PC-3 (cell line): Measurements from ENCODE around the gene PHF8. TPM values are rescaled to one million over a fixed set of nuclear protein-coding genes. Genes with fewer than 3 reads are reported as not detected.

ENCODE experiments used
- ATAC-seq: fragments of 200-7000 bp; cut with Tn5 transposase; 2 replicates; pipeline ENCODE4 v1.9.1; 2020; ENCODE audit warnings: mild to moderate bottlenecking, moderate library complexity
- BruUV-seq: library from RNA; stranded (reverse); fragments of 400-500 nt; replicated peaks from 2 replicates; lab custom pipeline; 2021; lab: Mats Ljungman, UMichigan
- CTCF ChIA-PET: fragments of 300-600 bp; sonication (Branson Sonifier 250); formaldehyde crosslinking; loops from one replicate; lab custom pipeline; 2022; ENCODE audit warnings: antibody characterized with exemption; lab: Charles Lee
- POLR2A ChIA-PET: fragments of 300-600 bp; sonication (Branson Sonifier 250); formaldehyde crosslinking; loops from one replicate; lab custom pipeline; 2022; ENCODE audit warnings: antibody characterized with exemption; ENCODE audit not compliant: unreplicated experiment; lab: Charles Lee
- DNase-seq: peaks from one replicate; pipeline ENCODE4 v3.0.0-alpha.2; 2015
- H2AFZ ChIP-seq: fragments of 300-600 bp; sonication (generic); 2 replicates; pipeline ENCODE4 v1.6.0; 2016; ENCODE audit warnings: antibody characterized with exemption, low read length
- H3F3A ChIP-seq: fragments of 300-600 bp; sonication (generic); one replicate; pipeline ENCODE4 v1.6.0; 2017; ENCODE audit warnings: antibody characterized with exemption, low read length, control low read depth, mild to moderate bottlenecking; ENCODE audit not compliant: unreplicated experiment
- H3K27ac ChIP-seq: fragments of 300-600 bp; sonication (generic); 2 replicates; pipeline ENCODE4 v1.5.1; 2016; ENCODE audit warnings: mild to moderate bottlenecking, low read length
- H3K27me3 ChIP-seq: fragments of 300-600 bp; sonication (generic); 2 replicates; pipeline ENCODE4 v1.6.1; 2016; ENCODE audit warnings: low read length, mixed read lengths
- H3K36me3 ChIP-seq: fragments of 300-600 bp; sonication (generic); 2 replicates; pipeline ENCODE4 v1.6.1; 2016; ENCODE audit warnings: low read depth, mixed run types, low read length, mixed read lengths
- H3K4me1 ChIP-seq: fragments of 300-600 bp; sonication (generic); 2 replicates; pipeline ENCODE4 v1.5.1; 2016; ENCODE audit warnings: low read length; ENCODE audit not compliant: insufficient read depth
- H3K4me2 ChIP-seq: fragments of 300-600 bp; sonication (generic); 2 replicates; pipeline ENCODE4 v1.6.0; 2016; ENCODE audit warnings: low read length
- H3K4me3 ChIP-seq: fragments of 300-600 bp; sonication (generic); 2 replicates; pipeline ENCODE4 v1.5.1; 2016; ENCODE audit warnings: mild to moderate bottlenecking, low read length, mixed read lengths
- H3K79me2 ChIP-seq: fragments of 300-600 bp; sonication (generic); 2 replicates; pipeline ENCODE4 v1.6.1; 2017; ENCODE audit warnings: low read length, mixed read lengths
- H3K9ac ChIP-seq: fragments of 300-600 bp; sonication (generic); 2 replicates; pipeline ENCODE4 v1.6.0; 2016; ENCODE audit warnings: mild to moderate bottlenecking, low read length
- H3K9me2 ChIP-seq: fragments of 300-600 bp; sonication (generic); replicated peaks from 2 replicates; pipeline ENCODE4 v1.6.1; 2016; ENCODE audit warnings: mixed run types, low read length, mixed read lengths
- H3K9me3 ChIP-seq: fragments of 300-600 bp; sonication (generic); 2 replicates; pipeline ENCODE4 v1.6.1; 2016; ENCODE audit warnings: low read length, mixed read lengths
- H4K20me1 ChIP-seq: fragments of 300-600 bp; sonication (generic); 2 replicates; pipeline ENCODE4 v1.6.1; 2016; ENCODE audit warnings: low read length, mixed read lengths
- CTCF ChIP-seq: fragments of 300-600 bp; sonication (generic); conservative IDR thresholded peaks from 2 replicates; pipeline ENCODE4 v1.5.1; 2017; ENCODE audit warnings: antibody characterized with exemption, low read depth, mild to moderate bottlenecking, low read length
- EZH2 ChIP-seq: fragments of 300-600 bp; sonication (generic); IDR thresholded peaks from one replicate; pipeline ENCODE4 v1.6.1; 2017; ENCODE audit warnings: antibody characterized with exemption, mild to moderate bottlenecking, low read length; ENCODE audit not compliant: unreplicated experiment
- EZH2phosphoT487 ChIP-seq: fragments of 300-600 bp; sonication (generic); IDR thresholded peaks from 2 replicates; pipeline ENCODE4 v1.6.1; 2018; ENCODE audit warnings: mild to moderate bottlenecking, antibody characterized with exemption, low read length, borderline replicate concordance
- intact Hi-C: fragments of 100-400 bp; cut with micrococcal nuclease; formaldehyde crosslinking; loops from 2 replicates; pipeline ENCODE4 v1.9.0; 2023
- total RNA-seq: library from RNA; depleted of rRNA; stranded (reverse); fragments of >200 nt; gene quantifications from 2 replicates; pipeline ENCODE4 v1.2.3, GENCODE V29; 2014

The PHF8 gene
- total RNA-seq, 1 experiment from 2014 or later, result 19.4 TPM

- ChIA-PET CTCF (no interaction called here), POLR2A (no interaction called here)
- Histone ChIP-seq H3K9ac (no peak overlapping the region), H3K36me3 (no peaks in the 10 kb centered on the region), H3K79me2 (no peaks in the 10 kb centered on the region), H3K4me2 (no peak overlapping the region), H3K4me3 (no peak overlapping the region), H2AFZ (no peak overlapping the region), H4K20me1 (no peaks in the 10 kb centered on the region), H3K4me1 (no peaks in the 10 kb centered on the region), H3K27me3 (no peaks in the 10 kb centered on the region), H3F3A (no peaks in the 10 kb centered on the region), H3K27ac (no peak overlapping the region), H3K9me3 (no peaks in the 10 kb centered on the region), H3K9me2 (no peaks in the 10 kb centered on the region)
- TF ChIP-seq CTCF (no peak), EZH2phosphoT487 (no peak), EZH2 (no peak)
- no TSS peak for BruUV-seq
- DNase-seq (no peak), ATAC-seq (no peak)
- intact Hi-C loops, result no loop called here
These were observed 43.4 kb upstream of the PHF8 start for GRCh38 chrX:54087661-54088060.

GRCh38 chrX:54085666-54086065 is 41.4 kb upstream of the PHF8 start:
- ATAC-seq, result no peak

More at GRCh38 chrX:54085666-54086065, 41.4 kb upstream of the PHF8 start:
- H3K27ac ChIP-seq, result peak overlapping the region; percentile 34; the same call in 1 of the 2 replicates
- H3F3A ChIP-seq, result no peaks in the 10 kb centered on the region
- H4K20me1 ChIP-seq, result no peaks in the 10 kb centered on the region
- ChIA-PET POLR2A (no interaction called here), CTCF (no interaction called here)
- no peak overlapping the region for H2AFZ ChIP-seq
- H3K9me2 ChIP-seq, result no peaks in the 10 kb centered on the region
- H3K9ac ChIP-seq, result no peak overlapping the region
- no peak overlapping the region for H3K4me2 ChIP-seq
- H3K9me3 ChIP-seq, result no peaks in the 10 kb centered on the region
- peak; percentile 40 for DNase-seq
- no peaks in the 10 kb centered on the region for H3K79me2 ChIP-seq
- H3K27me3 ChIP-seq, result no peaks in the 10 kb centered on the region
- TF ChIP-seq EZH2phosphoT487 (no peak), EZH2 (no peak), CTCF (no peak)
- no peak overlapping the region for H3K4me3 ChIP-seq
- no peaks in the 10 kb centered on the region for H3K36me3 ChIP-seq
- H3K4me1 ChIP-seq, result no peaks in the 10 kb centered on the region
- intact Hi-C loops, result no loop called here
- BruUV-seq, result no TSS peak
